Tibial nerve (tissue), 4 donors: Measurements from ENCODE around the gene MSRB1. TPM values are rescaled to one million over a fixed set of nuclear protein-coding genes. Genes with fewer than 3 reads are reported as not detected.

Experiments used
- DNase-seq, 2 donors: peaks; one replicate each; pipeline ENCODE4 v3.0.0-alpha.2; 2019; ENCODE audit warnings: low spot score in 2 of 2
- H3K27ac ChIP-seq, 4 donors: fragments of 200-600 bp; sonication (generic) in 3 of 4; one replicate each; pipeline ENCODE4 v1.5.1; 2017 to 2019; ENCODE audit warnings: mild to moderate bottlenecking in 1 of 4
- H3K27me3 ChIP-seq, 2 donors: fragments of 200-600 bp; sonication (generic) in 1 of 2; one replicate each; pipeline versions ENCODE4 v1.5.1 to v1.6.0; 2017 to 2019
- H3K36me3 ChIP-seq, 3 donors: fragments of 200-600 bp; sonication (generic); one replicate each; pipeline ENCODE4 v1.5.1; 2018 to 2019
- H3K4me1 ChIP-seq, 4 donors: fragments of 200-600 bp; sonication (generic) in 3 of 4; one replicate each; pipeline ENCODE4 v1.5.1; 2017 to 2019
- H3K4me3 ChIP-seq, 4 donors: fragments of 200-600 bp; sonication (generic) in 3 of 4; one replicate each; pipeline ENCODE4 v1.5.1; 2017 to 2019; ENCODE audit warnings: mild to moderate bottlenecking in 1 of 4, moderate library complexity in 1 of 4
- H3K9me3 ChIP-seq, 4 donors: fragments of 200-600 bp; sonication (generic) in 3 of 4; one replicate each; pipeline ENCODE4 v1.5.1; 2017 to 2019
- EP300 ChIP-seq, 2 donors: sonication (generic); formaldehyde crosslinking; IDR thresholded peaks; one replicate each; pipeline ENCODE4 v1.6.1; 2017; ENCODE audit warnings: antibody characterized with exemption in 2 of 2, mild to moderate bottlenecking in 1 of 2
- POLR2A ChIP-seq, 2 donors: fragments of 450-650 bp; IDR thresholded peaks; one replicate each; pipeline ENCODE4 v1.6.1; 2017; ENCODE audit warnings: antibody characterized with exemption in 2 of 2, mild to moderate bottlenecking in 2 of 2, moderate library complexity in 2 of 2
- WGBS, 2 donors: methylation state at CpG; one replicate each; pipeline ENCODE4 v1.1.5; 2018; 5-methylcytosine and 5-hydroxymethylcytosine counted together
- total RNA-seq, 4 donors: library from RNA; depleted of rRNA; stranded (reverse); fragments of >200 nt; gene quantifications; one replicate each; pipeline ENCODE4 v1.1.0, GENCODE V29; 2016
- TF ChIP-seq, protein P1 (sequence below), 5 experiments: fragments of 200-600 bp in 3 of 5; fragments of 450-650 bp in 2 of 5; sonication (generic) in 3 of 5; IDR thresholded peaks; one replicate each; pipeline ENCODE4 v1.5.1; 2016 to 2019; ENCODE audit warnings: antibody characterized with exemption in 5 of 5, mild to moderate bottlenecking in 3 of 5, moderate library complexity in 2 of 5

MSRB1 gene
- total RNA-seq, 4 donors from 2014 or later: 22.5 to 46.1 (median 30.3) TPM

DNA sequence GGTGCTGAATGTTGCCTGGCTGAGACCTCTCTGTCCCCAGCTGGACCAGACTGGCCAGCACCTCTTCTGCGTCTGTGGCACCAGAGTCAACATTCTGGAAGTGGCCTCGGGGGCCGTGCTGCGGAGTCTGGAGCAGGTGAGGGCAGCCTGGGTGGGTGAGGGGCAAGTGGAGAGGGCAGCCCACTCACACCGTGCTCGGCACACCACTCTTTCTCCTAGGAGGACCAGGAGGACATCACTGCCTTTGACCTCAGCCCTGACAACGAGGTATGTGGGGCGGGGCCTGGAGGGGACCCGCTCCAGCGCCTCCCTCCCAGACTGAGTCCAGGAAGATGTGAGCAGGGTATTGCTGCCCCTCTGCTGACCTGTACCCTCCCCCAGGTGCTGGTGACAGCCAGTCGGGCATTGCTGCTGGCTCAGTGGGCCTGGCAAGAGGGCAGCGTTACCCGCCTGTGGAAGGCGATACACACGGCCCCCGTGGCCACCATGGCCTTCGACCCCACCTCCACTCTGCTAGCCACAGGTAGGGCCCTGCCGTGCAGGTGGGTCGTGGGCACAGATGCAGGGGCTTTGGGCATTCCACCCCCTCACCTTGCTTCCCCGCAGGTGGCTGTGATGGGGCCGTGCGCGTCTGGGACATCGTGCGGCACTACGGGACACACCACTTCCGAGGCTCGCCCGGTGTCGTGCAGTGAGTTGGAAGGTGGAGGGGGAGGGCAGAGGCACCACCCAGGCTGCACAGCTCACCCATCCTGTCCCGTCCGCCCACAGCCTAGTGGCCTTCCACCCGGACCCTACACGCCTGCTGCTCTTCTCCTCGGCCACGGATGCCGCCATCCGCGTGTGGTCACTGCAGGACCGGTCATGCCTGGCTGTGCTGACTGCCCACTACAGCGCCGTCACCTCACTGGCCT lies 31.4 kb upstream of the MSRB1 start:
- H3K36me3 ChIP-seq: peaks cover 0 to 56% (median 36%) of the 10 kb centered on the region in 3 donors
- H3K4me3 ChIP-seq: no peak overlapping the region
- peaks cover 0 to 32% (median 21%) of the 10 kb centered on the region in 4 donors for H3K4me1 ChIP-seq
- 90 to 92% methylated on average over 27 to 31 of the region's 42 CpGs for WGBS, 2 donors
- H3K9me3 ChIP-seq: no peaks in the 10 kb centered on the region
- H3K27me3 ChIP-seq: peaks cover 0 to 20% of the 10 kb centered on the region in 2 donors
- no peak for TF ChIP-seq EP300 (IDR thresholded peaks at IDR 0.05)
- TF ChIP-seq, protein P1, sequence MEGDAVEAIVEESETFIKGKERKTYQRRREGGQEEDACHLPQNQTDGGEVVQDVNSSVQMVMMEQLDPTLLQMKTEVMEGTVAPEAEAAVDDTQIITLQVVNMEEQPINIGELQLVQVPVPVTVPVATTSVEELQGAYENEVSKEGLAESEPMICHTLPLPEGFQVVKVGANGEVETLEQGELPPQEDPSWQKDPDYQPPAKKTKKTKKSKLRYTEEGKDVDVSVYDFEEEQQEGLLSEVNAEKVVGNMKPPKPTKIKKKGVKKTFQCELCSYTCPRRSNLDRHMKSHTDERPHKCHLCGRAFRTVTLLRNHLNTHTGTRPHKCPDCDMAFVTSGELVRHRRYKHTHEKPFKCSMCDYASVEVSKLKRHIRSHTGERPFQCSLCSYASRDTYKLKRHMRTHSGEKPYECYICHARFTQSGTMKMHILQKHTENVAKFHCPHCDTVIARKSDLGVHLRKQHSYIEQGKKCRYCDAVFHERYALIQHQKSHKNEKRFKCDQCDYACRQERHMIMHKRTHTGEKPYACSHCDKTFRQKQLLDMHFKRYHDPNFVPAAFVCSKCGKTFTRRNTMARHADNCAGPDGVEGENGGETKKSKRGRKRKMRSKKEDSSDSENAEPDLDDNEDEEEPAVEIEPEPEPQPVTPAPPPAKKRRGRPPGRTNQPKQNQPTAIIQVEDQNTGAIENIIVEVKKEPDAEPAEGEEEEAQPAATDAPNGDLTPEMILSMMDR (IDR thresholded peaks at IDR 0.05): no peak
- no peak for TF ChIP-seq POLR2A (IDR thresholded peaks at IDR 0.05)
- no peak overlapping the region for H3K27ac ChIP-seq
- no peak for DNase-seq

DNA sequence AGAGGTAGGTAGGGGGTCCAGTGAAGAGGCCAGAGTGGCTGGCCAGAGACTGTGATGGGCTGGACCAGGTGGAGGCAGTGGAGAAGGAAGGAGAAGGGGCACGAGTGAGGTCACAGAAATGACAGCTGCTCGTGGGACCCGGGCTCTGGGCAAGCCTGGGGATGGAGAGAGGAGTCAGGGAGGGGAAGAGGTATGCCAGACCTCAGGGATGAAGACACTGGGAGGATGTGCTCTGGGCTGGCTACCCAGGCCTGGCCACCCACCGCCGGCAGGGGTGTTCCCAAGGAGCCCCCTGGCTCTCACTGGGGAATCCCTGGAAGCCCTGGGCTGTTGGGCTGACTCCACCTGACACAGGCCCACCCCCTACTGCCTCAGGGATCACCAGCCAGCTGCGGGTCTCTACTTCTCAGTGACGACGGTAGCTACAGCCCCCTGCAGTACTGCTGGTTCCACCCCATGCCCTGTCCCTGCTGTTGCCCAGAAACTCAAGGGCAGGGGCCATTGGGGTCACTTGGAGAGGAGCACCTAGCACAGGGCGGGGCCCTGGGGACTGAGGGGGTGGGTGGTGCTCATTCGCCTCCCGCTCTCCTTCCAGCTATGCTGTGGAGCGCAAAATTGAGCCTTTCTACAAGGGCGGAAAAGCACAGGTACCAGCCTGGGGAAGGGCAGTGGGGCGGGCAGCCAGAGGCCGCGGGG lies 30.6 kb upstream of the MSRB1 start:
- no peak overlapping the region for H3K4me3 ChIP-seq
- no peaks in the 10 kb centered on the region for H3K9me3 ChIP-seq
- DNase-seq: no peak
- TF ChIP-seq EP300 (IDR thresholded peaks at IDR 0.05) (no peak), POLR2A (IDR thresholded peaks at IDR 0.05) (no peak)
- TF ChIP-seq, protein P1 (IDR thresholded peaks at IDR 0.05): no peak
- H3K4me1 ChIP-seq: peaks cover 0 to 27% (median 20%) of the 10 kb centered on the region in 4 donors
- peaks cover 0 to 48% (median 36%) of the 10 kb centered on the region in 3 donors for H3K36me3 ChIP-seq
- peaks cover 0 to 12% of the 10 kb centered on the region in 2 donors for H3K27me3 ChIP-seq
- no peak overlapping the region for H3K27ac ChIP-seq
- WGBS, 2 donors: 82 to 89% methylated on average over 15 to 16 of the region's 16 CpGs

DNA sequence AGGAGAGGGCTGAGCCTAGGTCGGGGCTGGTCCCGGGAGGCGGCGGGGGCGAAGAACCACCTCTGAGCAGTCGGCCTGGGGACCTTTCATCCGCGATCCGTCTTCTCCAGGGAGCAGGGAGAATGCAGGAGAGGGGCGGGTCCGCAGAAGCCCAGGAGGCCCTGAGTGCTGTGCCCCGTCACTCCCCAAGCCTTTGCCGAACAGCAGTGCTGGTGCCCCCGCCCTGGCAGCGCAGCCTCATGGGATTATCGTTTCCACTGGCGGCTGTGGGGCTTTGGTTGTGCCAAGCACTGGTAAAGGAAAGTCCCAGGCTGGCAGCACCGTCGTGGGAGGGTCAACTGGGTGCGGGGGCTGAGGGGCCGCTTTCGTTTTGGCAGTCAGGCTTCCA lies 29.5 kb upstream of the MSRB1 start:
- Histone ChIP-seq H3K4me3 (peak overlapping the region; percentile 77 to 100 (median 84)), H3K27me3 (peaks cover 0 to 5% of the 10 kb centered on the region in 2 donors), H3K36me3 (peaks cover 0 to 37% (median 26%) of the 10 kb centered on the region in 3 donors), H3K9me3 (no peaks in the 10 kb centered on the region), H3K4me1 (peaks cover 0 to 27% (median 20%) of the 10 kb centered on the region in 4 donors), H3K27ac (peak overlapping the region in 3 of 4 donors; percentile 90 to 95 (median 92))
- 4% methylated on average over 15 to 17 of the region's 22 CpGs for WGBS, 2 donors
- TF ChIP-seq EP300 (IDR thresholded peaks at IDR 0.05) (no peak), POLR2A (IDR thresholded peaks at IDR 0.05) (no peak)
- TF ChIP-seq, protein P1 (IDR thresholded peaks at IDR 0.05): no peak
- no peak for DNase-seq

DNA sequence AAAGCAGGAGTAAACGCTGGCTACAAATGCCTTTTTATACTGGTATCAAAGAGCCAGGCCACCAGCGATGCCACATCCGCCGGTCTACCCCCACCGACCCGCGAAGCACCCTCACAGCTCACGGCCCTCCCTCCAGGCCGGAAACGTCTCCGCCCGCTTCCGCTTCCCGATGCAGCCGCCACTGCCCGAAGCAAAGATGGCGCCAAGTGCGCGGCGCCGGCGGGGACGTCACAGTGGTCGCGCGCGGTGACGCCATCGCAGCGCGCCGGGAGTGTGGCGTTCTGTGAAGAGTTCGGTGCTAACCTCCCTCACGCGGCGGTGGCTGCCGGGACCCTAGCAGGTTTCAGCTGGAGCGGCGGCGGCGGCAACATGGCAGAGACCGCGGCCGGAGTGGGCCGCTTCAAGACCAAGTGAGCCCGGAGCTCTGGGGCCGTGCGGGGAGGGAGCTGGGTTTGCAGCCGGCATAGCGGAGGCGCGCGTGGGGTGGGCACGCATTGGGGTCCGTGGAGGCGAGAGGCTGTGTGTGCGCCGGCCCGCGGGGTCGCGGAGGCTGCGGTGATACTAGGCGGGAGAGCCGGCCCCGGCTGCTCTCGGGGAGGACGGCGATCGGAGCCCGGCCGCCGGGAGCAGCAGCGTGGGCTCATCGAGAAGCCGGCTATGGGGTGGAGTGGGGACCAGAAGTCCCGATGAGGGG lies 28.9 kb upstream of the MSRB1 start, which contains the start of gene TBL3:
Gene TBL3, plus strand, starts transcription at position 258 of the 694 bp plus-strand sequence. Its CDS starts 112 bp downstream, at position 370.
- TF ChIP-seq EP300 (IDR thresholded peaks at IDR 0.05): peak; percentile 92 to 100
- TF ChIP-seq, protein P1 (IDR thresholded peaks at IDR 0.05): peak in 2 of 5 experiments; percentile 49 to 73
- TF ChIP-seq POLR2A (IDR thresholded peaks at IDR 0.05): peak; percentile 93 to 97
- H3K4me3 ChIP-seq: peak within 1 kb of the TSS; percentile 77 to 100 (median 84)
- WGBS, 2 donors: 1% methylated on average over 29 to 45 of the region's 78 CpGs
- DNase-seq: peak; percentile 85 to 87
- H3K9me3 ChIP-seq: no peaks in the 10 kb centered on the region
- H3K4me1 ChIP-seq: peaks cover 0 to 27% (median 20%) of the 10 kb centered on the region in 4 donors
- H3K27ac ChIP-seq: peak within 1 kb of the TSS; percentile 71 to 95 (median 91)
- no peaks in the 10 kb centered on the region for H3K27me3 ChIP-seq
- peaks cover 0 to 31% (median 22%) of the 10 kb centered on the region in 3 donors for H3K36me3 ChIP-seq
